H1 (cell line): Measurements from ENCODE around the gene C12orf56. TPM values are rescaled to one million over a fixed set of nuclear protein-coding genes. Genes with fewer than 3 reads are reported as not detected.

ENCODE experiments used
- CTCF ChIA-PET: fragments of 300-600 bp; sonication (Branson Sonifier 250); formaldehyde crosslinking; loops from one replicate; lab custom pipeline; 2021; ENCODE audit not compliant: partially characterized antibody; lab: Charles Lee
- POLR2A ChIA-PET: fragments of 300-600 bp; sonication (Branson Sonifier 250); formaldehyde crosslinking; loops from one replicate; lab custom pipeline; 2021; ENCODE audit warnings: inconsistent platforms; ENCODE audit not compliant: partially characterized antibody; lab: Charles Lee
- DNase-seq, 2 experiments: peaks; one replicate each; pipeline versions ENCODE4 v3.0.0 to v3.0.0-alpha.2; 2010 to 2022; ENCODE audit warnings: low spot score in 2 of 2, low read depth in 1 of 2, mixed read lengths in 1 of 2
- FAIRE-seq: peaks from 2 replicates; lab custom pipeline; 2011; peaks lifted over from hg19 to GRCh38; lab: Jason Lieb, UNC
- H2AFZ ChIP-seq: 2 replicates; pipeline ENCODE4 v1.8.1; 2012; ENCODE audit warnings: low read length, inconsistent platforms
- H2AK5ac ChIP-seq: 2 replicates; pipeline ENCODE4 v1.6.1; 2013; ENCODE audit warnings: low read depth, low read length
- H2BK120ac ChIP-seq: replicated peaks from 2 replicates; pipeline ENCODE3; 2013; ENCODE audit warnings: low read depth, low read length, inconsistent platforms
- H2BK12ac ChIP-seq: 2 replicates; pipeline ENCODE4 v1.6.1; 2013; ENCODE audit warnings: low read depth, low read length
- H2BK15ac ChIP-seq: 2 replicates; pipeline ENCODE4 v1.6.1; 2013; ENCODE audit warnings: low read length
- H2BK20ac ChIP-seq: 2 replicates; pipeline ENCODE4 v1.6.1; 2013; ENCODE audit warnings: low read length
- H2BK5ac ChIP-seq: 2 replicates; pipeline ENCODE4 v1.6.1; 2013; ENCODE audit warnings: low read depth, low read length
- H3K14ac ChIP-seq: 2 replicates; pipeline ENCODE4 v1.6.1; 2013; ENCODE audit warnings: inconsistent platforms; ENCODE audit not compliant: insufficient read length
- H3K18ac ChIP-seq: 2 replicates; pipeline ENCODE4 v1.6.1; 2013; ENCODE audit warnings: low read length; ENCODE audit errors: extremely low read depth
- H3K23ac ChIP-seq: 2 replicates; pipeline ENCODE4 v1.6.1; 2013; ENCODE audit warnings: inconsistent platforms; ENCODE audit not compliant: insufficient read length
- H3K23me2 ChIP-seq: 2 replicates; pipeline ENCODE4 v1.6.1; 2013; ENCODE audit warnings: low read depth, low read length
- H3K27ac ChIP-seq: 2 replicates; pipeline ENCODE4 v1.6.1; 2011; ENCODE audit warnings: low read depth, low read length, inconsistent platforms
- H3K27me3 ChIP-seq, 4 experiments: replicated peaks in 1 of 4; 1 replicate in 1 of 4; 2 replicates in 3 of 4; pipeline versions ENCODE4 v1.6.1 to v1.8.1; 2011 to 2013; ENCODE audit warnings: low read length in 3 of 4, mild to moderate bottlenecking in 3 of 4, inconsistent platforms in 2 of 4, mixed read lengths in 2 of 4, moderate library complexity in 1 of 4; ENCODE audit not compliant: control insufficient read depth in 3 of 4, insufficient read depth in 3 of 4; ENCODE audit errors: extremely low read depth in 1 of 4
- H3K36me3 ChIP-seq, 4 experiments: 2 replicates each; pipeline versions ENCODE4 v1.6.1 to v1.8.1; 2011 to 2013; ENCODE audit warnings: mild to moderate bottlenecking in 4 of 4, low read length in 3 of 4, moderate library complexity in 2 of 4, control low read depth in 1 of 4, inconsistent platforms in 1 of 4; ENCODE audit not compliant: insufficient read depth in 4 of 4, control insufficient read depth in 2 of 4
- H3K4ac ChIP-seq: replicated peaks from 2 replicates; pipeline ENCODE3; 2013; ENCODE audit warnings: low read length, low read depth, mixed read lengths, inconsistent platforms; ENCODE audit not compliant: insufficient read length
- H3K4me1 ChIP-seq, 4 experiments: replicated peaks in 1 of 4; 1 replicate in 1 of 4; 2 replicates in 3 of 4; pipeline versions ENCODE4 v1.6.1 to v1.8.1; 2011 to 2013; ENCODE audit warnings: low read length in 3 of 4, inconsistent platforms in 2 of 4, mixed read lengths in 1 of 4; ENCODE audit not compliant: insufficient read depth in 4 of 4, control insufficient read depth in 3 of 4
- H3K4me2 ChIP-seq, 2 experiments: 2 replicates each; pipeline versions ENCODE4 v1.6.1 to v1.8.1; 2011 to 2013; ENCODE audit warnings: low read depth in 2 of 2, low read length in 2 of 2, control low read depth in 1 of 2, inconsistent platforms in 1 of 2, mild to moderate bottlenecking in 1 of 2; ENCODE audit not compliant: insufficient read depth in 1 of 2
- H3K4me3 ChIP-seq, 4 experiments: fragments of 200-600, 300-600 bp in 1 of 4; sonication (generic), shearing (Covaris generic), sonication (Bioruptor Twin) in 1 of 4; 2 replicates each; pipeline versions ENCODE4 v1.5.1 to v1.8.1; 2011 to 2016; ENCODE audit warnings: low read length in 4 of 4, low read depth in 3 of 4, control low read depth in 2 of 4, inconsistent platforms in 2 of 4, mild to moderate bottlenecking in 2 of 4, mixed read lengths in 1 of 4, moderate library complexity in 1 of 4; ENCODE audit not compliant: insufficient read depth in 2 of 4; ENCODE audit errors: extremely low read depth in 1 of 4
- H3K56ac ChIP-seq: replicated peaks from 2 replicates; pipeline ENCODE3; 2013; ENCODE audit warnings: low read depth, mild to moderate bottlenecking, mixed read lengths, low read length, inconsistent platforms; ENCODE audit not compliant: insufficient read length
- H3K79me1 ChIP-seq: 2 replicates; pipeline ENCODE4 v1.6.1; 2013; ENCODE audit warnings: low read depth, low read length, control low read depth
- H3K79me2 ChIP-seq, 2 experiments: 2 replicates each; pipeline versions ENCODE4 v1.6.1 to v1.8.1; 2012 to 2013; ENCODE audit warnings: low read length in 2 of 2, mild to moderate bottlenecking in 2 of 2, inconsistent platforms in 1 of 2; ENCODE audit not compliant: insufficient read depth in 2 of 2, control insufficient read depth in 1 of 2
- H3K9ac ChIP-seq, 4 experiments: replicated peaks in 1 of 4; 1 replicate in 1 of 4; 2 replicates in 3 of 4; pipeline versions ENCODE4 v1.6.1 to v1.8.1; 2011 to 2013; ENCODE audit warnings: low read depth in 3 of 4, low read length in 3 of 4, control low read depth in 2 of 4, mild to moderate bottlenecking in 2 of 4, moderate library complexity in 2 of 4, inconsistent platforms in 1 of 4; ENCODE audit errors: extremely low read depth in 1 of 4
- H3K9me3 ChIP-seq, 2 experiments: 2 replicates each; pipeline versions ENCODE4 v1.6.1 to v1.8.1; 2012 to 2013; ENCODE audit warnings: mild to moderate bottlenecking in 2 of 2, moderate library complexity in 2 of 2, control low read depth in 1 of 2, inconsistent platforms in 1 of 2, low read depth in 1 of 2, low read length in 1 of 2, mixed read lengths in 1 of 2; ENCODE audit not compliant: insufficient read depth in 2 of 2
- H4K20me1 ChIP-seq, 2 experiments: replicated peaks in 1 of 2; 2 replicates each; pipeline versions ENCODE3 to v1.8.1; 2011 to 2013; ENCODE audit warnings: inconsistent platforms in 2 of 2, low read length in 2 of 2, mild to moderate bottlenecking in 1 of 2; ENCODE audit not compliant: insufficient read depth in 2 of 2, control insufficient read depth in 1 of 2
- H4K5ac ChIP-seq: 2 replicates; pipeline ENCODE4 v1.6.1; 2013; ENCODE audit warnings: low read length, low read depth, mixed read lengths, inconsistent platforms; ENCODE audit not compliant: insufficient read length
- H4K8ac ChIP-seq: 2 replicates; pipeline ENCODE4 v1.8.0; 2013; ENCODE audit warnings: mild to moderate bottlenecking, moderate library complexity, low read length, inconsistent platforms; ENCODE audit not compliant: insufficient read depth; ENCODE audit errors: extremely low read depth
- H4K91ac ChIP-seq: replicated peaks from 2 replicates; pipeline ENCODE3; 2013; ENCODE audit warnings: low read length, mixed read lengths, inconsistent platforms; ENCODE audit not compliant: insufficient read length
- BACH1 ChIP-seq: IDR thresholded peaks from 2 replicates; pipeline ENCODE4 v1.6.1; 2012; ENCODE audit warnings: low read length, improper control_type of control experiment
- CHD1 ChIP-seq: IDR thresholded peaks from 2 replicates; pipeline ENCODE4 v1.6.1; 2012; ENCODE audit warnings: low read depth, low read length, improper control_type of control experiment
- CREB1 ChIP-seq: IDR thresholded peaks from 2 replicates; pipeline ENCODE4 v1.6.1; 2012; ENCODE audit warnings: inconsistent platforms
- SIN3A ChIP-seq, 2 experiments: IDR thresholded peaks in 1 of 2; conservative IDR thresholded peaks in 1 of 2; 2 replicates each; pipeline ENCODE4 v1.6.1; 2011 to 2012; ENCODE audit warnings: low read length in 2 of 2, improper control_type of control experiment in 1 of 2, low read depth in 1 of 2, mild to moderate bottlenecking in 1 of 2
- TBP ChIP-seq: IDR thresholded peaks from 2 replicates; pipeline ENCODE4 v1.6.1; 2011; ENCODE audit warnings: low read depth, low read length, improper control_type of control experiment
- WGBS, 2 experiments: shearing (Covaris generic) in 1 of 2; methylation state at CpG; one replicate each; pipeline versions ENCODE4 v1.1.6 to v1.1.7; 2013 to 2015; ENCODE audit warnings: low lambda C conversion rate in 2 of 2, mixed read lengths in 2 of 2, inconsistent platforms in 1 of 2, low coverage in 1 of 2, missing lambda C conversion rate in 1 of 2; ENCODE audit not compliant: insufficient replicate concordance in 2 of 2, insufficient coverage in 1 of 2, insufficient read length in 1 of 2; ENCODE audit errors: extremely low coverage in 1 of 2, missing lambda C conversion rate in 1 of 2; 5-methylcytosine and 5-hydroxymethylcytosine counted together
- polyA plus RNA-seq, 7 experiments: library from polyadenylated mRNA; depleted of rRNA in 3 of 7; stranded (reverse) in 5 of 7; unstranded in 2 of 7; fragments of >200 nt in 5 of 7; fragments of 200-250 nt in 2 of 7; gene quantifications; 1 replicate in 5 of 7; 2 replicates in 1 of 7; 4 replicates in 1 of 7; pipeline versions ENCODE4 v1.2.1 to v1.2.3, GENCODE V29; 2011 to 2013; ENCODE audit warnings: missing spikeins in 2 of 7, mixed read lengths in 2 of 7
- total RNA-seq: library from RNA; stranded (reverse); fragmentation: NEBNext Ultra II Directional; extraction: Animal tissue kit (Norgen Biotek cat#: 25700); gene quantifications from 2 replicates; pipeline ENCODE4 v1.2.1, GENCODE V29; 2021

The C12orf56 gene
- total and polyA plus RNA-seq, 2 of the 8 experiments (the other 6 are each of a cell fraction or from before 2014, with no cell fraction given), result 1.1 to 2.9 TPM

- WGBS, 2 experiments, result 88% methylated on average over 5 of the region's 5 CpGs; no CpG with 5 or more reads in 1 of the 2 experiments
- no peak for FAIRE-seq
Observed at GRCh38 chr12:64229796-64230195, 160.8 kb downstream of the C12orf56 start.

More at GRCh38 chr12:64229796-64230195, 160.8 kb downstream of the C12orf56 start:
- CTCF ChIA-PET, result interaction anchor here (0.6 to 1.6 kb wide), 2 partner anchors 27 to 139 kb away, joined by 3 to 5 read pairs; no protein-coding TSS in a partner anchor
- Histone ChIP-seq H3K23ac (no peak overlapping the region), H3K36me3 (no peaks in the 10 kb centered on the region), H4K5ac (no peak overlapping the region), H3K4me3 (no peak overlapping the region), H3K56ac (no peak overlapping the region), H3K79me2 (no peaks in the 10 kb centered on the region), H2BK15ac (no peak overlapping the region), H3K18ac (no peak overlapping the region), H3K79me1 (no peaks in the 10 kb centered on the region), H4K8ac (no peak overlapping the region), H2BK120ac (no peak overlapping the region), H3K4me1 (peaks cover 0 to 2% (median under 1%) of the 10 kb centered on the region in 4 experiments; a peak in 2 of 7 replicates), H4K20me1 (no peaks in the 10 kb centered on the region), H3K9ac (no peak overlapping the region), H3K14ac (no peak overlapping the region), H2BK20ac (no peak overlapping the region), H3K27me3 (no peaks in the 10 kb centered on the region), H2AK5ac (no peak overlapping the region), H2BK5ac (no peak overlapping the region), H2AFZ (no peak overlapping the region), H2BK12ac (no peak overlapping the region), H3K9me3 (no peaks in the 10 kb centered on the region), H4K91ac (no peak overlapping the region), H3K4ac (no peak overlapping the region), H3K4me2 (no peak overlapping the region), H3K27ac (no peak overlapping the region), H3K23me2 (no peaks in the 10 kb centered on the region)
- TF ChIP-seq CREB1 (no peak), SIN3A (conservative IDR thresholded peaks at IDR 0.05 in 1 of 2, IDR thresholded peaks at IDR 0.05 in 1 of 2; ENCODE audit: low read depth in 1 of 2, low read length in 2 of 2) (no peak), CHD1 (no peak), TBP (no peak), BACH1 (no peak)
- no peak for DNase-seq
- POLR2A ChIA-PET, result no interaction called here
